Measurements from ENCODE around the gene DXO.

The DXO gene

GRCh38 chr6:31965700-31966099, 6.2 kb downstream of the DXO start:
- Histone ChIP-seq H3K9ac (ENCODE audit: low read length) (no peak overlapping the region), H3K4me1 (ENCODE audit: control insufficient read depth, insufficient read depth, low read length) (no peaks in the 10 kb centered on the region), H3K36me3 (ENCODE audit: control insufficient read depth, insufficient read depth, low read length) (peaks cover 45% of the 10 kb centered on the region), H3K27me3 (ENCODE audit: control insufficient read depth, insufficient read depth, low read length) (no peaks in the 10 kb centered on the region), H3K4me3 (ENCODE audit: low read length) (no peak overlapping the region), H3K27ac (ENCODE audit: low read depth, low read length) (no peak overlapping the region)

DNA sequence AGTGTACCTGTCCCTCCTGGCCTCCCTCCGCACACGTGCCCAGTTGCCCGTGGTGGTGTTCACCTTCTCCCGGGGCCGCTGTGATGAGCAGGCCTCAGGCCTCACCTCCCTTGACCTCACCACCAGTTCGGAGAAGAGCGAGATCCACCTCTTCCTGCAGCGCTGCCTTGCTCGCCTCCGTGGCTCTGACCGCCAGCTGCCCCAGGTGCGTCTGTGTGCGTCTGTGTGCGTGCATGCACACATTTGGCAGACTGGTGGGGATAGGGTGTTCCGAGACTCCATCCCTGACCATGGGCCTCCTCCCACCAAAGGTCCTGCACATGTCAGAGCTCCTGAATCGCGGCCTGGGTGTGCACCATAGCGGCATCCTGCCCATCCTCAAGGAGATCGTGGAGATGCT, 8.0 kb downstream of the DXO start:
- Histone ChIP-seq H3K4me1 (ENCODE audit: control insufficient read depth, insufficient read depth, low read length) (peaks cover 8% of the 10 kb centered on the region), H3K27ac (ENCODE audit: low read depth, low read length) (no peak overlapping the region), H3K9ac (ENCODE audit: low read length) (no peak overlapping the region), H3K36me3 (ENCODE audit: control insufficient read depth, insufficient read depth, low read length) (peaks cover 42% of the 10 kb centered on the region), H3K27me3 (ENCODE audit: control insufficient read depth, insufficient read depth, low read length) (no peaks in the 10 kb centered on the region), H3K4me3 (ENCODE audit: low read length) (no peak overlapping the region)

DNA sequence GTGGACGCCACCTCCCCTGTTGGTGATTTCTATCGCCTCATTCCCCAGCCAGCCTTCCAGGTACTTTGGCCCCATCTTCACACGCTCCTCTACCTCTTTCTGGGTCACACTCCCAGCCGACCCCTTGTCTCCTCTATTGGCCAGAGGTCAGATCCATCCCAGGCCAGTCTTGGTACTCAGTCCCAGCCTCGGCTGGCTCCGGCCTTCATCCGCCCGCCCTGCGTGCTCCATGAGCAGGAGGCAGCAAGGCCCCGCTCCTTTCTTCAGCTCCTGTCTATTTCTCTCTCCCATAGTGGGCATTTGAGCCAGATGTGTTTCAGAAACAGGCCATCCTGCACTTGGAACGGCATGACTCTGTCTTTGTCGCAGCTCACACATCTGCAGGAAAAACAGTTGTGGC, 10.3 kb downstream of the DXO start:
- peaks cover 31% of the 10 kb centered on the region for H3K36me3 ChIP-seq (ENCODE audit: control insufficient read depth, insufficient read depth, low read length)
- no peak overlapping the region for H3K27ac ChIP-seq (ENCODE audit: low read depth, low read length)
- H3K4me1 ChIP-seq (ENCODE audit: control insufficient read depth, insufficient read depth, low read length), result peaks cover 15% of the 10 kb centered on the region
- no peak overlapping the region for H3K9ac ChIP-seq (ENCODE audit: low read length)
- no peak overlapping the region for H3K4me3 ChIP-seq (ENCODE audit: low read length)
- H3K27me3 ChIP-seq (ENCODE audit: control insufficient read depth, insufficient read depth, low read length), result no peaks in the 10 kb centered on the region

GRCh38 chr6:31958741-31959739, 12.9 kb downstream of the DXO start, which contains the start of the genes NELFE and SKIC2:
TSS of gene NELFE (minus strand) at chr6:31958971. CDS start at chr6:31958446, 525 bp downstream.
TSS of gene SKIC2 (plus strand) at chr6:31959175. CDS start at chr6:31959193, 18 bp downstream.
- peaks cover 42% of the 10 kb centered on the region for H3K36me3 ChIP-seq (ENCODE audit: control insufficient read depth, insufficient read depth, low read length)
- H3K4me1 ChIP-seq (ENCODE audit: control insufficient read depth, insufficient read depth, low read length), result peaks cover 15% of the 10 kb centered on the region
- H3K27ac ChIP-seq (ENCODE audit: low read depth, low read length), result peak within 1 kb of the TSS; percentile 75
- H3K4me3 ChIP-seq (ENCODE audit: low read length), result peak within 1 kb of the TSS; percentile 84
- no peaks in the 10 kb centered on the region for H3K27me3 ChIP-seq (ENCODE audit: control insufficient read depth, insufficient read depth, low read length)
- peak within 1 kb of the TSS; percentile 81 for H3K9ac ChIP-seq (ENCODE audit: low read length)

DNA sequence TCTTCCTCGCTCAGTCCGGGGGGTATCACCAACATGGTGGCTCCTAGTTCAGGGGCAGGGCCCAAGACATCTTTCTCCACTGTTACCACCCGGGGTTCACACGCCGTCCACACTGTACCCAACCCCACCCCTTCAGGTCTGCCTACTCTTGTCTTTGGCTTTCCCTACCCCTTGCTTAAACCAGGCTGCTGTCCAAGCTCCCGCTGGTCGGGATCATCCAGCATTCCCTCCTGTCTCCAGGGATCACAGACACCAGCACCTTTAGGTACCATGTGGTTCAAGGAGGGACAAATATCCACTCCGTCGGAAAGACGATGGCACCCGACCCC, 13.6 kb downstream of the DXO start:
- Histone ChIP-seq H3K4me3 (ENCODE audit: low read length) (peak overlapping the region; percentile 79), H3K27me3 (ENCODE audit: control insufficient read depth, insufficient read depth, low read length) (no peaks in the 10 kb centered on the region), H3K36me3 (ENCODE audit: control insufficient read depth, insufficient read depth, low read length) (peaks cover 41% of the 10 kb centered on the region), H3K27ac (ENCODE audit: low read depth, low read length) (peak overlapping the region; percentile 75), H3K9ac (ENCODE audit: low read length) (peak overlapping the region; percentile 81), H3K4me1 (ENCODE audit: control insufficient read depth, insufficient read depth, low read length) (peaks cover 15% of the 10 kb centered on the region)

DNA sequence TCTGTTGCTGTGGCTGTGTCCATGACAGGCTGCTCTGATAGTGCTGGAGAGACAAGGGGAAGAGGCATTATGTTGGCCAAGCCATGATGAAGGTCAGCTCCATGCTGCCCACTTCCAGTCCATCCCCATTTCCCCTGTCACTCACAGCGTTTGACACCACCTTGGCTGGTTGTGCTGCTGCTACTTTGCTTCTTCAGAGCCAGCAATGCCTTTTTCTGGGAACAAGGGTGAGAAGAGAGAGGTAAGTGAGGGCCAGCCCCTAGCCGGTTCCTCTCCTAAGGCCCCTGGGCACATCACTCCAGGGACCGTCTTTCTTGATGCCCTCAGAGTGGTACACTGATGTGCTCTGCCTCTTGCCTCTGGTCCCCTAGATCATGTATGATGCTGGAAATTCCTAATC, 15.1 kb downstream of the DXO start:
- peaks cover 29% of the 10 kb centered on the region for H3K36me3 ChIP-seq (ENCODE audit: control insufficient read depth, insufficient read depth, low read length)
- no peaks in the 10 kb centered on the region for H3K27me3 ChIP-seq (ENCODE audit: control insufficient read depth, insufficient read depth, low read length)
- peaks cover 15% of the 10 kb centered on the region for H3K4me1 ChIP-seq (ENCODE audit: control insufficient read depth, insufficient read depth, low read length)
- H3K27ac ChIP-seq (ENCODE audit: low read depth, low read length), result no peak overlapping the region
- no peak overlapping the region for H3K9ac ChIP-seq (ENCODE audit: low read length)
- no peak overlapping the region for H3K4me3 ChIP-seq (ENCODE audit: low read length)

GRCh38 chr6:31954511-31954910, 17.4 kb downstream of the DXO start:
- Histone ChIP-seq H3K36me3 (ENCODE audit: control insufficient read depth, insufficient read depth, low read length) (peaks cover 33% of the 10 kb centered on the region), H3K27ac (ENCODE audit: low read depth, low read length) (no peak overlapping the region)

GRCh38 chr6:31952890-31953289, 19.0 kb downstream of the DXO start:
- H3K36me3 ChIP-seq (ENCODE audit: control insufficient read depth, insufficient read depth, low read length), result peaks cover 33% of the 10 kb centered on the region
- H3K27me3 ChIP-seq (ENCODE audit: control insufficient read depth, insufficient read depth, low read length), result no peaks in the 10 kb centered on the region
- H3K9ac ChIP-seq (ENCODE audit: low read length), result no peak overlapping the region
- no peak overlapping the region for H3K4me3 ChIP-seq (ENCODE audit: low read length)
- no peak overlapping the region for H3K27ac ChIP-seq (ENCODE audit: low read depth, low read length)
- H3K4me1 ChIP-seq (ENCODE audit: control insufficient read depth, insufficient read depth, low read length), result peaks cover 3% of the 10 kb centered on the region

More at GRCh38 chr6:31954511-31954910, 17.4 kb downstream of the DXO start:
- Histone ChIP-seq H3K9ac (ENCODE audit: low read length) (no peak overlapping the region), H3K27me3 (ENCODE audit: control insufficient read depth, insufficient read depth, low read length) (no peaks in the 10 kb centered on the region), H3K4me1 (ENCODE audit: control insufficient read depth, insufficient read depth, low read length) (peaks cover 11% of the 10 kb centered on the region), H3K4me3 (ENCODE audit: low read length) (no peak overlapping the region)

DNA sequence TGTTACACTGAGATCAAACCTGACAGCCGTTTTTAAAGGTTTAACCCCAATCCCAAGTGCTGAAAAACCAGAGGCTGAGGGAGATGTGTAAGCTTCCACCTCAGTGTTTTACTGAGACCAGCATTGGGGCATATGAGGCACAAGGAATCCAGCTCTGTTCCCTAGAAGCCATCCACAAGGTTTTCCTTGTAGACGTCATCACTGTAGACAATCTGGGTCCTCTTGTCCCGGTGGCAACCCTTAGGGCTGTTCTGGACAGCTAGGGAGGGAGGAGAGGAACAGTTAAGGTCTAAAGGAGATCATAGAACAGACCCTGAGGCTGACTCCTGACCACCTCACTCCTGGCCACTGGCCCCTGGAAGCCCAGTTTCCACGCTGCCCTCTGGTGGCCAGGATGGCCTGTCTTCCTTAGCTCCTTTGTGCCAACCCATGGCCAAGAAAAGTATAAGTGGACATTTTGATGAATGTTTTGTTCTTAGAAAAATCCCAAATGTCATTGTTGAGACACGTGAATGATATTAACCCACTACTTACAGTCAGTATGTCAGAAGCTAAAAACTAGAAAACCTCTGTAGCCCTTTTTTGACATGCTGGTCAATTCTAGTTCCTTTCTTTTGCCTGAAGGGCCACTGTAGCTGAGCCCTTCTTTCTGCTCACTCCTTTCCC, 19.7 kb downstream of the DXO start:
- no peak overlapping the region for H3K27ac ChIP-seq (ENCODE audit: low read depth, low read length)
- no peaks in the 10 kb centered on the region for H3K27me3 ChIP-seq (ENCODE audit: control insufficient read depth, insufficient read depth, low read length)
- no peak overlapping the region for H3K4me3 ChIP-seq (ENCODE audit: low read length)
- no peaks in the 10 kb centered on the region for H3K4me1 ChIP-seq (ENCODE audit: control insufficient read depth, insufficient read depth, low read length)
- H3K9ac ChIP-seq (ENCODE audit: low read length), result no peak overlapping the region
- H3K36me3 ChIP-seq (ENCODE audit: control insufficient read depth, insufficient read depth, low read length), result peaks cover 33% of the 10 kb centered on the region

DNA sequence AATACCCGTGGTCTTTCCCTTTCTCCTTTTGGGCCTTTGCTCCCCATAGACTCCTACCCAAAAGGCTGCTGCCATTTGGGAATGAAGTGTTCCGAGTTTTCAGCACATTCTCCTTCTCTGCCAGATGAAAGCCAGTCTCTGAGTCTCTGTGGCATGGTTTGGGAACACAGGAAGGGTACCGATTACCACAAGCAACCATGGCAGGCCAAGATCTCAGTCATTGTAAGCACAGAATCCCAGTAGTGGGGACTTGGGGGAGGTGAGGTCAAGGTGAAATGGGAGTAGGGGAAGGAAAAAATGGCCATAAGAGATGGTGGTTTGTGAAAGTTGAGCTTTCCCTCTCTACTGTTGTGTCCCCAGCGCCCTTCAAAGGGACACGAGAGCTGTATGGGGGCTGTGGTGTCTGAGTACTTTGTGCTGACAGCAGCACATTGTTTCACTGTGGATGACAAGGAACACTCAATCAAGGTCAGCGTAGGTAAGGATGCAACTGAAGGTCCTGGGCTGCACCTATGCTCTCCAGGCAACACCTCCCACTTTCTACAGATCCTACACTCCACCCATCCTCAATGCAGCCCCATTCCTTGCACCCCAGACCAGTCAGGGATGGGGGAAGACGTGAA, 21.9 kb downstream of the DXO start:
- Histone ChIP-seq H3K4me3 (ENCODE audit: low read length) (no peak overlapping the region), H3K27me3 (ENCODE audit: control insufficient read depth, insufficient read depth, low read length) (no peaks in the 10 kb centered on the region), H3K27ac (ENCODE audit: low read depth, low read length) (no peak overlapping the region), H3K4me1 (ENCODE audit: control insufficient read depth, insufficient read depth, low read length) (peaks cover 3% of the 10 kb centered on the region), H3K9ac (ENCODE audit: low read length) (no peak overlapping the region), H3K36me3 (ENCODE audit: control insufficient read depth, insufficient read depth, low read length) (peaks cover 23% of the 10 kb centered on the region)

DNA sequence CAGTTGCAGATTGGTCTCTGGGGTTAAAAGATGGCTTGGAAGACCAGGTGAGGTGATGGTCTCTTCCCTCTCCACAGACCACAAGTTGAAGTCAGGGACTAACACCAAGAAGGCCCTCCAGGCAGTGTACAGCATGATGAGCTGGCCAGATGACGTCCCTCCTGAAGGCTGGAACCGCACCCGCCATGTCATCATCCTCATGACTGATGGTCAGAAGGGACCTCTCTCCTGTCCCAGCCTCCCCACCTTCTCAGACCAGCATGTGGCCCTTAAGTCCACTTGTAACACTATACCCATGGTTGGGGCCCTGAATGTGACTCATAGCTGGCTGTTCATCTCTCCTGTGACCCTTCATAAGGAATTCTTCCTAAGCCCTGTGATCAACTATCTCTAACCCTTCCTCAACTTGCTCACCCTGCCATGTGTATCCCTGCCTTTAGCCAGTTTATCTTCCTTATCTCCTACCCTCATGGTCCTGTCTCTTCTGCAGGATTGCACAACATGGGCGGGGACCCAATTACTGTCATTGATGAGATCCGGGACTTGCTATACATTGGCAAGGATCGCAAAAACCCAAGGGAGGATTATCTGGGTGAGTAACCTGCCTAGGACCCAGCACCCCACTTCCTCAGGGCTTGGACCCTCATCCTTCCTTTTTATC, 23.1 kb downstream of the DXO start:
- H3K4me3 ChIP-seq (ENCODE audit: low read length), result no peak overlapping the region

GRCh38 chr6:31948306-31948705, 23.6 kb downstream of the DXO start:
- no peak overlapping the region for H3K9ac ChIP-seq (ENCODE audit: low read length)
- H3K27ac ChIP-seq (ENCODE audit: low read depth, low read length), result no peak overlapping the region
- H3K4me3 ChIP-seq (ENCODE audit: low read length), result no peak overlapping the region
- H3K27me3 ChIP-seq (ENCODE audit: control insufficient read depth, insufficient read depth, low read length), result no peaks in the 10 kb centered on the region
- peaks cover 3% of the 10 kb centered on the region for H3K4me1 ChIP-seq (ENCODE audit: control insufficient read depth, insufficient read depth, low read length)
- peaks cover 7% of the 10 kb centered on the region for H3K36me3 ChIP-seq (ENCODE audit: control insufficient read depth, insufficient read depth, low read length)

More for the DNA sequence above, 23.1 kb downstream of the DXO start:
- Histone ChIP-seq H3K27me3 (ENCODE audit: control insufficient read depth, insufficient read depth, low read length) (no peaks in the 10 kb centered on the region), H3K27ac (ENCODE audit: low read depth, low read length) (no peak overlapping the region), H3K4me1 (ENCODE audit: control insufficient read depth, insufficient read depth, low read length) (peaks cover 3% of the 10 kb centered on the region), H3K36me3 (ENCODE audit: control insufficient read depth, insufficient read depth, low read length) (peaks cover 12% of the 10 kb centered on the region), H3K9ac (ENCODE audit: low read length) (no peak overlapping the region)
